H1 (cell line): ENCODE results near the gene PRRC2C. TPM values are rescaled to one million over a fixed set of nuclear protein-coding genes. Genes with fewer than 3 reads are reported as not detected.

Experiments used
- CTCF ChIA-PET: fragments of 300-600 bp; sonication (Branson Sonifier 250); formaldehyde crosslinking; loops from one replicate; lab custom pipeline; 2021; ENCODE audit not compliant: partially characterized antibody; lab: Charles Lee
- POLR2A ChIA-PET: fragments of 300-600 bp; sonication (Branson Sonifier 250); formaldehyde crosslinking; loops from one replicate; lab custom pipeline; 2021; ENCODE audit warnings: inconsistent platforms; ENCODE audit not compliant: partially characterized antibody; lab: Charles Lee
- DNase-seq, 2 experiments: peaks; one replicate each; pipeline versions ENCODE4 v3.0.0 to v3.0.0-alpha.2; 2010 to 2022; ENCODE audit warnings: low spot score in 2 of 2, low read depth in 1 of 2, mixed read lengths in 1 of 2
- FAIRE-seq: peaks from 2 replicates; lab custom pipeline; 2011; peaks lifted over from hg19 to GRCh38; lab: Jason Lieb, UNC
- H2AFZ ChIP-seq: 2 replicates; pipeline ENCODE4 v1.8.1; 2012; ENCODE audit warnings: low read length, inconsistent platforms
- H2AK5ac ChIP-seq: 2 replicates; pipeline ENCODE4 v1.6.1; 2013; ENCODE audit warnings: low read depth, low read length
- H2BK120ac ChIP-seq: replicated peaks from 2 replicates; pipeline ENCODE3; 2013; ENCODE audit warnings: low read depth, low read length, inconsistent platforms
- H2BK12ac ChIP-seq: 2 replicates; pipeline ENCODE4 v1.6.1; 2013; ENCODE audit warnings: low read depth, low read length
- H2BK15ac ChIP-seq: 2 replicates; pipeline ENCODE4 v1.6.1; 2013; ENCODE audit warnings: low read length
- H2BK20ac ChIP-seq: 2 replicates; pipeline ENCODE4 v1.6.1; 2013; ENCODE audit warnings: low read length
- H2BK5ac ChIP-seq: 2 replicates; pipeline ENCODE4 v1.6.1; 2013; ENCODE audit warnings: low read depth, low read length
- H3K14ac ChIP-seq: 2 replicates; pipeline ENCODE4 v1.6.1; 2013; ENCODE audit warnings: inconsistent platforms; ENCODE audit not compliant: insufficient read length
- H3K18ac ChIP-seq: 2 replicates; pipeline ENCODE4 v1.6.1; 2013; ENCODE audit warnings: low read length; ENCODE audit errors: extremely low read depth
- H3K23ac ChIP-seq: 2 replicates; pipeline ENCODE4 v1.6.1; 2013; ENCODE audit warnings: inconsistent platforms; ENCODE audit not compliant: insufficient read length
- H3K23me2 ChIP-seq: 2 replicates; pipeline ENCODE4 v1.6.1; 2013; ENCODE audit warnings: low read depth, low read length
- H3K27ac ChIP-seq: 2 replicates; pipeline ENCODE4 v1.6.1; 2011; ENCODE audit warnings: low read depth, low read length, inconsistent platforms
- H3K27me3 ChIP-seq, 4 experiments: replicated peaks in 1 of 4; 1 replicate in 1 of 4; 2 replicates in 3 of 4; pipeline versions ENCODE4 v1.6.1 to v1.8.1; 2011 to 2013; ENCODE audit warnings: low read length in 3 of 4, mild to moderate bottlenecking in 3 of 4, inconsistent platforms in 2 of 4, mixed read lengths in 2 of 4, moderate library complexity in 1 of 4; ENCODE audit not compliant: control insufficient read depth in 3 of 4, insufficient read depth in 3 of 4; ENCODE audit errors: extremely low read depth in 1 of 4
- H3K36me3 ChIP-seq, 4 experiments: 2 replicates each; pipeline versions ENCODE4 v1.6.1 to v1.8.1; 2011 to 2013; ENCODE audit warnings: mild to moderate bottlenecking in 4 of 4, low read length in 3 of 4, moderate library complexity in 2 of 4, control low read depth in 1 of 4, inconsistent platforms in 1 of 4; ENCODE audit not compliant: insufficient read depth in 4 of 4, control insufficient read depth in 2 of 4
- H3K4ac ChIP-seq: replicated peaks from 2 replicates; pipeline ENCODE3; 2013; ENCODE audit warnings: low read length, low read depth, mixed read lengths, inconsistent platforms; ENCODE audit not compliant: insufficient read length
- H3K4me1 ChIP-seq, 4 experiments: replicated peaks in 1 of 4; 1 replicate in 1 of 4; 2 replicates in 3 of 4; pipeline versions ENCODE4 v1.6.1 to v1.8.1; 2011 to 2013; ENCODE audit warnings: low read length in 3 of 4, inconsistent platforms in 2 of 4, mixed read lengths in 1 of 4; ENCODE audit not compliant: insufficient read depth in 4 of 4, control insufficient read depth in 3 of 4
- H3K4me2 ChIP-seq, 2 experiments: 2 replicates each; pipeline versions ENCODE4 v1.6.1 to v1.8.1; 2011 to 2013; ENCODE audit warnings: low read depth in 2 of 2, low read length in 2 of 2, control low read depth in 1 of 2, inconsistent platforms in 1 of 2, mild to moderate bottlenecking in 1 of 2; ENCODE audit not compliant: insufficient read depth in 1 of 2
- H3K4me3 ChIP-seq, 4 experiments: fragments of 200-600, 300-600 bp in 1 of 4; sonication (generic), shearing (Covaris generic), sonication (Bioruptor Twin) in 1 of 4; 2 replicates each; pipeline versions ENCODE4 v1.5.1 to v1.8.1; 2011 to 2016; ENCODE audit warnings: low read length in 4 of 4, low read depth in 3 of 4, control low read depth in 2 of 4, inconsistent platforms in 2 of 4, mild to moderate bottlenecking in 2 of 4, mixed read lengths in 1 of 4, moderate library complexity in 1 of 4; ENCODE audit not compliant: insufficient read depth in 2 of 4; ENCODE audit errors: extremely low read depth in 1 of 4
- H3K56ac ChIP-seq: replicated peaks from 2 replicates; pipeline ENCODE3; 2013; ENCODE audit warnings: low read depth, mild to moderate bottlenecking, mixed read lengths, low read length, inconsistent platforms; ENCODE audit not compliant: insufficient read length
- H3K79me1 ChIP-seq: 2 replicates; pipeline ENCODE4 v1.6.1; 2013; ENCODE audit warnings: low read depth, low read length, control low read depth
- H3K79me2 ChIP-seq, 2 experiments: 2 replicates each; pipeline versions ENCODE4 v1.6.1 to v1.8.1; 2012 to 2013; ENCODE audit warnings: low read length in 2 of 2, mild to moderate bottlenecking in 2 of 2, inconsistent platforms in 1 of 2; ENCODE audit not compliant: insufficient read depth in 2 of 2, control insufficient read depth in 1 of 2
- H3K9ac ChIP-seq, 4 experiments: replicated peaks in 1 of 4; 1 replicate in 1 of 4; 2 replicates in 3 of 4; pipeline versions ENCODE4 v1.6.1 to v1.8.1; 2011 to 2013; ENCODE audit warnings: low read depth in 3 of 4, low read length in 3 of 4, control low read depth in 2 of 4, mild to moderate bottlenecking in 2 of 4, moderate library complexity in 2 of 4, inconsistent platforms in 1 of 4; ENCODE audit errors: extremely low read depth in 1 of 4
- H3K9me3 ChIP-seq, 2 experiments: 2 replicates each; pipeline versions ENCODE4 v1.6.1 to v1.8.1; 2012 to 2013; ENCODE audit warnings: mild to moderate bottlenecking in 2 of 2, moderate library complexity in 2 of 2, control low read depth in 1 of 2, inconsistent platforms in 1 of 2, low read depth in 1 of 2, low read length in 1 of 2, mixed read lengths in 1 of 2; ENCODE audit not compliant: insufficient read depth in 2 of 2
- H4K20me1 ChIP-seq, 2 experiments: replicated peaks in 1 of 2; 2 replicates each; pipeline versions ENCODE3 to v1.8.1; 2011 to 2013; ENCODE audit warnings: inconsistent platforms in 2 of 2, low read length in 2 of 2, mild to moderate bottlenecking in 1 of 2; ENCODE audit not compliant: insufficient read depth in 2 of 2, control insufficient read depth in 1 of 2
- H4K5ac ChIP-seq: 2 replicates; pipeline ENCODE4 v1.6.1; 2013; ENCODE audit warnings: low read length, low read depth, mixed read lengths, inconsistent platforms; ENCODE audit not compliant: insufficient read length
- H4K8ac ChIP-seq: 2 replicates; pipeline ENCODE4 v1.8.0; 2013; ENCODE audit warnings: mild to moderate bottlenecking, moderate library complexity, low read length, inconsistent platforms; ENCODE audit not compliant: insufficient read depth; ENCODE audit errors: extremely low read depth
- H4K91ac ChIP-seq: replicated peaks from 2 replicates; pipeline ENCODE3; 2013; ENCODE audit warnings: low read length, mixed read lengths, inconsistent platforms; ENCODE audit not compliant: insufficient read length
- WGBS, 2 experiments: shearing (Covaris generic) in 1 of 2; methylation state at CpG; one replicate each; pipeline versions ENCODE4 v1.1.6 to v1.1.7; 2013 to 2015; ENCODE audit warnings: low lambda C conversion rate in 2 of 2, mixed read lengths in 2 of 2, inconsistent platforms in 1 of 2, low coverage in 1 of 2, missing lambda C conversion rate in 1 of 2; ENCODE audit not compliant: insufficient replicate concordance in 2 of 2, insufficient coverage in 1 of 2, insufficient read length in 1 of 2; ENCODE audit errors: extremely low coverage in 1 of 2, missing lambda C conversion rate in 1 of 2; 5-methylcytosine and 5-hydroxymethylcytosine counted together
- polyA plus RNA-seq, 7 experiments: library from polyadenylated mRNA; depleted of rRNA in 3 of 7; stranded (reverse) in 5 of 7; unstranded in 2 of 7; fragments of >200 nt in 5 of 7; fragments of 200-250 nt in 2 of 7; gene quantifications; 1 replicate in 5 of 7; 2 replicates in 1 of 7; 4 replicates in 1 of 7; pipeline versions ENCODE4 v1.2.1 to v1.2.3, GENCODE V29; 2011 to 2013; ENCODE audit warnings: missing spikeins in 2 of 7, mixed read lengths in 2 of 7
- total RNA-seq: library from RNA; stranded (reverse); fragmentation: NEBNext Ultra II Directional; extraction: Animal tissue kit (Norgen Biotek cat#: 25700); gene quantifications from 2 replicates; pipeline ENCODE4 v1.2.1, GENCODE V29; 2021

PRRC2C gene
- total and polyA plus RNA-seq, 2 of the 8 experiments (the other 6 are each of a cell fraction or from before 2014, with no cell fraction given) = 125 to 264 TPM

DNA sequence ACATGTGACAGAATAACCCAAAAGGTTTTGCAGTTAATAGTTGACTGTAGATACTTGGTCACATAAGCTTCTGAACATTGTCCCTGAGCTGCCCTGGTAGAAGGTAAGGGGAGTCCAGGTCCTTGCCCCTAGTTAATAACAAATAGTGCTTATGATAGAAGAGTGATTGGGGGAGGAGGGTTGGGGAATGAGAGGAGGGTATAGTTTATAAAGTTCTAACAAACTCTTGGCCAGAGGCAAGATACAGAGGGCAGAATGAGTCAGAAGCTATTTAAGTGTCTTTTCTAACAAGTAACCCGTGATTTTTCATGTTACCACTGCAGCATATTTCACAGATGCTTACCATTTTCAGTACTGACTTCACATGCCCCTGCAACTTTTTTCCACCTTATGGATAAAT lies 110.0 kb downstream of the PRRC2C start:
- Histone ChIP-seq H3K18ac (no peak overlapping the region), H3K9me3 (no peaks in the 10 kb centered on the region), H3K79me1 (no peaks in the 10 kb centered on the region), H3K56ac (no peak overlapping the region), H3K23ac (no peak overlapping the region), H2BK20ac (no peak overlapping the region), H3K4me1 (no peaks in the 10 kb centered on the region), H4K8ac (no peak overlapping the region), H2BK5ac (no peak overlapping the region), H2AFZ (no peak overlapping the region), H4K5ac (no peak overlapping the region), H3K4me2 (no peak overlapping the region), H3K23me2 (no peaks in the 10 kb centered on the region), H4K91ac (no peak overlapping the region), H3K36me3 (peaks cover 11 to 33% (median 24%) of the 10 kb centered on the region in 4 experiments), H3K4me3 (no peak overlapping the region), H2AK5ac (no peak overlapping the region), H3K79me2 (no peaks in the 10 kb centered on the region), H3K9ac (no peak overlapping the region), H2BK15ac (no peak overlapping the region), H3K4ac (no peak overlapping the region), H2BK12ac (no peak overlapping the region), H2BK120ac (no peak overlapping the region), H4K20me1 (no peaks in the 10 kb centered on the region), H3K27me3 (no peaks in the 10 kb centered on the region), H3K14ac (no peak overlapping the region), H3K27ac (no peak overlapping the region)
- no peak for FAIRE-seq
- no peak for DNase-seq
- ChIA-PET CTCF (interaction anchor here (1.3 to 1.5 kb wide), 4 partner anchors 10 to 80 kb away, joined by 3 to 5 read pairs (median 4); no protein-coding TSS in a partner anchor), POLR2A (interaction anchor here (0.9 to 3.3 kb wide), 4 partner anchors 9 to 35 kb away, joined by 3 to 10 read pairs (median 3); no protein-coding TSS in a partner anchor)
- WGBS, 2 experiments = 96% methylated on average over 1 of the region's 1 CpG; no CpG with 5 or more reads in 1 of the 2 experiments
